ENCODE measurements around the gene PAX6.

PAX6 gene

GRCh38 chr11:31796499-31797189, 14.5 kb downstream of the PAX6 start:
- DNase-seq, result no peak

GRCh38 chr11:31795706-31796498, 15.2 kb downstream of the PAX6 start:
- DNase-seq, result no peak

- DNase-seq, result no peak
Observed at GRCh38 chr11:31794548-31794947, 16.6 kb downstream of the PAX6 start.

- no peak for DNase-seq
Observed at GRCh38 chr11:31793264-31793663, 17.9 kb downstream of the PAX6 start.

- DNase-seq, result no peak
Observed at GRCh38 chr11:31792456-31792855, 18.7 kb downstream of the PAX6 start.

GRCh38 chr11:31792036-31792435, 19.1 kb downstream of the PAX6 start:
- DNase-seq, result no peak

GRCh38 chr11:31790649-31791048, 20.5 kb downstream of the PAX6 start:
- no peak for DNase-seq

GRCh38 chr11:31788085-31788484, 23.0 kb downstream of the PAX6 start:
- no peak for DNase-seq

GRCh38 chr11:31786996-31787685, 24.0 kb downstream of the PAX6 start:
- DNase-seq, result no peak

- DNase-seq, result no peak
Observed at GRCh38 chr11:31784611-31785010, 26.5 kb downstream of the PAX6 start.

GRCh38 chr11:31783252-31783651, 27.9 kb downstream of the PAX6 start:
- no peak for DNase-seq

GRCh38 chr11:31782257-31782656, 28.9 kb downstream of the PAX6 start:
- no peak for DNase-seq

- DNase-seq, result no peak
Observed at GRCh38 chr11:31780480-31780971, 30.6 kb downstream of the PAX6 start.

GRCh38 chr11:31780078-31780477, 31.0 kb downstream of the PAX6 start:
- no peak for DNase-seq

- no peak for DNase-seq
Observed at GRCh38 chr11:31779374-31779791, 31.7 kb downstream of the PAX6 start.

- DNase-seq, result no peak
Observed at GRCh38 chr11:31772412-31772811, 38.7 kb downstream of the PAX6 start.

GRCh38 chr11:31770011-31770700, 41.0 kb downstream of the PAX6 start:
- no peak for DNase-seq

GRCh38 chr11:31768749-31769640, 42.1 kb downstream of the PAX6 start:
- DNase-seq, result no peak

GRCh38 chr11:31767685-31768084, 43.4 kb downstream of the PAX6 start:
- DNase-seq, result no peak

GRCh38 chr11:31767066-31767465, 44.1 kb downstream of the PAX6 start:
- no peak for DNase-seq

GRCh38 chr11:31764766-31765165, 46.4 kb downstream of the PAX6 start:
- no peak for DNase-seq

GRCh38 chr11:31764261-31764660, 46.9 kb downstream of the PAX6 start:
- no peak for DNase-seq
